Muscle of back (tissue), 11 donors: Measurements from ENCODE around the gene TIMM10. TPM values are rescaled to one million over a fixed set of nuclear protein-coding genes. Genes with fewer than 3 reads are reported as not detected.
A peak's percentile ranks its signal among the peaks of the same experiment; 100 is the strongest.

Experiments used
- DNase-seq, 3 donors: peaks; one replicate each; pipeline versions ENCODE4 v3.0.0 to v3.0.0-alpha.2; 2013
- polyA plus RNA-seq, 10 donors: library from polyadenylated mRNA; unstranded; fragments of 120-200 nt; gene quantifications; one replicate each; pipeline ENCODE4 v1.2.1, GENCODE V29; 2013; ENCODE audit not compliant: insufficient read length in 10 of 10

The TIMM10 gene
- polyA plus RNA-seq, 10 donors, result 28.8 to 57.7 (median 36.6) TPM

GRCh38 chr11:57508341-57509170 lies 22.0 kb downstream of the TIMM10 start:
- DNase-seq, result no peak

GRCh38 chr11:57506522-57506921 lies 24.0 kb downstream of the TIMM10 start:
- no peak for DNase-seq

DNA sequence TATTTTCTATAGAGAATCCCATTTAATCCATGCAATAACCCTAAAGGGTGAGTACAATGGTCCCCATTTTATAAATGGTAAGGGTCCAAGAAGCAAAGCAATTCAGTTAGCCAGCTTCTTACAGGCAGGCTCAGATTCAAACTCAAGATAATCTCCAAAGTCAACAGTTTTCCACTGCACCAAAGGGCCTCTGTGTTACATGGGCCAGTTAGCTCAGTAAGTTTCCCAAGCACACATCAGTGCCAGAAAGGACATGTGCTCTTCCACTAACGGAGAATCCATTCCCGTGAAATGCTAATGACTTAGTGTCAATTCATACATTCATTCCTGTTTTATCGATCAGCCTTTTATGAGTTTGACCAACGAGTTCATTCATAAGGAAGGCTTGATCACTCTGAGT lies 26.0 kb downstream of the TIMM10 start:
- DNase-seq, result no peak

DNA sequence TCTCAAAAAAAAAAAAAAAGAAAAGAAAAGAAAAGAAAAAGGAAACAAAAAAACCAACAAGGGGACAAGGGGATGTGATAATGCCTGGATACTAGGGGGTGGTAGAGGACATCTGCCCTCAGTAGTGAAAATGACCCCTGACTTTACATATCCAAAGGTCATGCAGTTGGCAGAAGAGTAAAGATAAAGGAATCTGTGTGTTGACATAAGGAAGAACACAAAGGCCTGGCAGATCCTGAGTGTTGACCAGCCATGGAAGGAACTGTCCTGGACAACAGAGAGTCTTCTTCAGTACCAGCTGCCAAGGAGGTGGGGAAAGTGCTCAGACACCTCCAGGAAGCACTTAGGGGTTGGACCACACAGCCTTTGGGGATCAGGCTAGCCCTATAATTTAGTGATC lies 27.7 kb downstream of the TIMM10 start:
- DNase-seq, result no peak

DNA sequence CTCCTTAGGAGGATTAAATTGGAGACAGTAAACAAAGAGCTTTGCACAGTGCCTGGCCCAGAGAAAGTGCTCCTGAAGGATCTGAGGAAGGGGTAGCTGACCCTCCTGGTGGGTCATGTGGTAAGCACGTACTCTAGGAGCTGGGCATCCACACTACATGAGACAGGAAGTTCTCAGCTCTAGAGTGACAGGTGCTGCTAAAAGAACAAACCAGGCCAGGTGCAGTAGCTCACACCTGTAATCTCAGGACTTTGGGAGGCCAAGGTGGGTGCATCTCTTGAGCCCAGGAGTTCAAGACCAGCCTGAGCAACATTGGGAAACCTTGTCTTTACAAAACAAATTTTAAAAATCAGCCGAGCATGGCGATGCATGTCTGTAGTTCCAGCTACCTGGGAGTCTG lies 28.2 kb downstream of the TIMM10 start:
- DNase-seq, result no peak

DNA sequence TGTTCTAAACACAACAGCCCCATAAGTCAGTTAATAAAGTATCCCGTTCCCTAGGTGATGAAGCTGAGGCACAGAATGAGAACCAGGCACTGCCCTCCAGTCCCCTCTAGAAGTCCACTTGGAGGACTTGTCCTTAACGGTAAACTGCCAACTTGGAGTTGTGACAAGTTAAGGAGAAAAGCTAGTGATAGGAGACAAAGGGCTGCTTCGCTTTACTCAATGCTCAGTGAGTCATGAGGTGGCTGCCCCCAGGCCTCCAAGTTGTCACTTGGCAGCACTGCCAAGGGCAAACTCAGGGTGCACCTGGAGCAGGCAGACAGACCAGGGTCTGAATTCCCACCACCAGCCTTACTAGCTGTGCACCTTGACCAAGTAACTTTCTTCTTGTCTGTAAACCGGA lies 28.6 kb downstream of the TIMM10 start:
- DNase-seq, result no peak

GRCh38 chr11:57500926-57501325 lies 29.6 kb downstream of the TIMM10 start:
- DNase-seq, result no peak

DNA sequence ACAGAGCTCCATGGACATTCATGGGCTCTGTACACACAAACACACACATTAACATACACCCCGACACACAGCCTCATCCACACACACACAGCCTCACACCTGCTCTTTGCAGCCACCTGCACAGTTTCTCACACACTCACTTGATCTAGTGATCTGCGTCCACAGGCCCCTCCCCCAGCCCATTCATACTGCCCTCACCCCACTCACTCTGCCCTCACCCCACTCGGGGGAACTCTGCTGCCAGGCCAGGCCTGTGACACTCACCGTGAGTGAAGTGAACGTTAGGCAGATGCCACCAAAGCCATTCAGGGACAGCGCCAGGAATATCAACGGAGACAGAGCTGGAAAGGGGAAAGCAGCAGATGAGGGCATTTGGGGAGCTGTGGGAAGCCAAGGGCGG lies 30.0 kb downstream of the TIMM10 start:
- DNase-seq, result no peak

DNA sequence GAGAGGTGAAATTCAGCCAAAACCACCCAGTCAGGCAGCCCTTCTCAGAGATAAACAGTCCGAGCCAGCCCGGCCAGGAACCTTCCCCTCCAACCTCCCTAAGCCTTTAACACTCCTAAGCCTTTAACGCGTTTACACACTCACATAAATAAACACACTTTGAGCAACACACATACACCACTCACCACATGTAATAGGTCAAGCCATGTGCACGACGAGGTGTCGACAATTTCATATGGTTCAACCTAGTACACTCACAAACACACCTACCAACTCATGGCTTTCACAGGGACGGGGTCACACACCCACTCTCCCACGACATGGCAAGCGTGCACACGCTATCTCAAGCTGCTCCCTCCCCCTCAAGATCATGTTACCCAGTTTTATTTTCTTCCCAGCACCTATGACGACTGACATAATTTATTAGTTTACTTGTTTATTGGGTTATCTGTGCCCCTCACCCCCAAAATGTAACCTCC lies 30.5 kb downstream of the TIMM10 start:
- no peak for DNase-seq

GRCh38 chr11:57499413-57499982 lies 31.1 kb downstream of the TIMM10 start:
- peak; percentile 90 to 96 (median 91) for DNase-seq

DNA sequence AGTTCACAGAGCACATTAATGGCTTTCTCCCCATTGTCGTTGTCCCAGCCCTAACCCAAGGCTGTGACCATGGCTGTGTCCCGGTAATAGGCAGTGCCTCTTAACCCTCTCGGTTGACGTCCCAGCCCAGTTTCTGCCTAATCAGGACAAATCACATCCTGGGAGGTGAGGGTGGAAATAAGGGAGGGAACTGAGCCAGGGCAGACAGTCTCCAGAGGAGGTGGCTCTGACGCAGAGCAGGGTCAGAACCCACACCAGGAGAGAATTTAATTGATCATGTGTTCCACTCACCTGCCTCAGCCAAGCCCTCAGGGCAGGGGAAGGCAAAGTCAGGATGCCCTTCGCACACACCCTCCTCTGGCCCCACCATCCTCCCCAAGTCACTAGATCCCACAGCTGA lies 32.0 kb downstream of the TIMM10 start:
- DNase-seq, result no peak

GRCh38 chr11:57497303-57498247 lies 33.0 kb downstream of the TIMM10 start:
- DNase-seq, result no peak

- no peak for DNase-seq
Observed at GRCh38 chr11:57496109-57496820, 34.3 kb downstream of the TIMM10 start.

DNA sequence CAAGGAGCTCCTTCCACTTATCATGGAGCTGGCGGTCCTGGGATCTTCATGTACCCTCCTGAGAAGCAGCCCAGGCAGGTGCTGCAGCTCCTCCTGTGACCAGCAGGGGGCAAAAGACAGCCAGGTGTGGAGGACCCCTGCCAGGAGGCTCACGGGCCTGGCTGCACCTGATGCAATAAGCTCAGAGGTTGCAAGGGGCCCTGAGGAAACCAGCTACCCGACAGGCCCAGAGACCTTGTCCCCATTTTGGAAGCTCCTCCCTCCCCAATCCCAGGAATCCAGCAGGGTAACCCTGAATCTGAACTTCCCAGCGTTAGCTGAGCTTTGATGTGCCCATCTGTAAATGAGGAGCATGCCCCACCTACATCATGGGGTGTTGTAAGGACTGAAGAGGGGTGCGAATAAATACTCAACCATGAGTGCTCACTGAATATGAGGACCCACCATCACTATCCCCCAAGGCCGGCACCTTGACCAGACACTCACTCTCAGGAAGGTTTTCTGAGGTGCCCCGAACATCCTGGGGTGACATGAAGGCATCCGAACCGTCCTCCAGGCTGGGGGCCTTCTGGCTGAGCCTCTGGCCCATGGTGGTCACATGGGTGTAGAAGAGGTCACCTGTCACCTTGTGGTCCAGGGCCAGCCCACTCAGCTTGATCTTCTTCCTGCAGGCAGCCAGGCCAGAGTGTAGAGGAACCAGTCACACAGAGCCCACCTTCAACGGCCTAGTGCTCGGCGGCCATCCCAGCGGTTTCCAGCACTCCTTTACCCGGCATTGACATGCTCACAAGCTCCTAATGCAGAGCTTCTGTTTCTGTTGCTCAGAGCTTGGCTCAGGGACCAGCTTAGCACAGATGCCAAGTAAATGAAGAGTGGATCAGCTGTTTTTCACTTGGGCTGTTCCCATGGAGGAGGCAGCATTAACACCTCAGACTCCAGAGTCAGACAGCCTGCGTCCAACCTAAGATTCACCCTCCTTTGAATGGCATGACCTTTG lies 36.7 kb downstream of the TIMM10 start:
- peak in 2 of 3 donors; percentile 28 to 42 for DNase-seq

GRCh38 chr11:57491371-57492061 lies 39.0 kb downstream of the TIMM10 start:
- DNase-seq, result no peak

DNA sequence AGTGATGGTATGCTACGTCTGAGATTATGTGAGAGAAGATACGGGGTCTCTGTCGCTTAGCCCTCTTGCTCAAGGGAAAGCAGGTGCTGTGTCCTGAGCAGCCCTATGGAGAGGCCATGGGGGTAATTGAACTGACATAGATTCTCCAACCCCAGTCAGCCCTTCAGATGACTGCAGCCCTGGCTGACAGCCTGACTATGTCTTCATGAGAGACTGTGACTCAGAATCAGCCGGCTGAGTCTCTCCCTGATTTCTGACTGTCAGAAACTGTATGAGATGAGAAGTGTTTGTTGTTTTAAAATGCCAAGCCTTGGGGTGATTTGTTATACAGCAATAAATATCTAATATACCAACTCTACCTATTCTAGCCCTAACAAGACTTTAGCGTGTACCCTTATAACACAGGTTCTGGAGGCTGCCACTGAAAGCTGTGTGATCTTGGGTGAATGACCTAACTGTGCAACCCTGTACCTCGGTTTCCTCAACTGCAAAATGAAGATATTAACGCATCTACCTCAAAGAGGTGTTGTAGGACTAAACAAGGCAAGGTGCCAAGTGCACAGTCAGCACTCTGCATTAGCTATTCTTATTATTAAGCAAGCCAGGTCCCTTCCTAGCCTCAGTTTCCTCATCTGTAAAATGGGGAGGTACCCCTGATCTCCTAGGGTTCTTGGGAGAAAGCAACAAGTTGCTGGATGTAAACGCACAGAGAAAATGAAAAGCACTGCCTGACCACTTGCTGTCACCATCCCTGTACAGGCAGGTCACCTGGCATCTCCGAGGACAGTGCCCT lies 39.9 kb downstream of the TIMM10 start:
- DNase-seq, result no peak

- DNase-seq, result no peak
Observed at GRCh38 chr11:57487920-57488659, 42.5 kb downstream of the TIMM10 start.
